Measurements from ENCODE around the gene FBXO31.

GRCh38 chr16:87360862-87361610 lies 22.5 kb downstream of the FBXO31 start:
- TF ChIP-seq CTCF (IDR thresholded peaks at IDR 0.05) = no peak
- no peak for TF ChIP-seq EZH2 (IDR thresholded peaks at IDR 0.05; ENCODE audit: borderline replicate concordance, insufficient read depth, low read depth, low read length, poor library complexity, severe bottlenecking)
